Measurements from ENCODE around the gene SFXN1.
A peak's percentile ranks its signal among the peaks of the same experiment; 100 is the strongest.
"Not testable (repeated sequence)": the region's sequence is repeated elsewhere in the genome, so short reads cannot be mapped to it uniquely, and the experiment has no call there.

SFXN1 gene

DNA sequence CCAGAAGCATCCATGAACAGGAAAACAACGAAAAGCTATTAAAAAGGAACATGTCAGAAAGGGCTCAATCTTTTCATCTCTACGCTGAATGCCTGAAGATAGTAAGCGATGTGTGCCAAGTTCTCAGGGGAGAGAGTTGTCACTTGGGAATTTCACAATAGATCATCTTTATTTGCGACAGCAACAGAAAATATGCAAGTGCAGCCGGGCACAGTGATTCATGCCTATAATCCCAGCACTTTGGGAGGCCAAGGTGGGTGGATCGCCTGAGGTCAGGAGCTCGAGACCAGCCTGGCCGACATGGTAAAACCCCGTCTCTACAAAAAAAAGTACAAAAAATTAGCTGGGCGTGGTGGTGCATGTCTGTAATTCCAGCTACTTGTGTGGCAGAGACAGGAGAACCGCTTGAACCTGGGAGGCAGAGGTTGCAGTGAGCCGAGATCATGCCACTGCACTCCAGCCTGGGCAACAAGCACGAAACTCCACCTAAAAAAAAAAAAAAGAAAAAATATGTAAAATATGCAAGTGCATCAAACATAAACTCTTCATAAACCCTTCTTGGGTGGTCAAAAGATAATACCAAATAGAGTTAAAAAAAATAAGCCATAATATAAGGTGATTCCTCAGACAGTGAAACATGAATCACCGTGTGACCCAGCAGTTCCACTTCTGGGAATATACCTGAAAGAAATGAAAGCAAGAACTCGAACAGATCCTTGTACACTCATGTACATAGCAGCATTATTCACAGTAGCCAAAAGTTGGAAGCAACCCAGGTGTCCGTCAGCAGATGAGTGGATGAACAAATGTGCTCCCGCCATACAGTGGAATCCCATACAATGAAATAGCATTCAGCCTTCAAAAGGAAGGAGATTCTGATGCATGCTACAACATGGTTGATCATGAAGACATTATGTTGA is 16.2 kb downstream of the SFXN1 start:
- CTCF ChIA-PET, result interaction anchor here (0.8 kb wide), 1 partner anchor 538 kb away, joined by 3 read pairs; no protein-coding TSS in a partner anchor
- no peak for TF ChIP-seq CTCF (conservative IDR thresholded peaks at IDR 0.05; ENCODE audit: low read depth)
- POLR2A ChIA-PET (ENCODE audit: low non-redundant PET), result no interaction called here
- H3K27ac ChIP-seq, result peak overlapping the region; percentile 51
- no peak for DNase-seq (ENCODE audit: low spot score)

DNA sequence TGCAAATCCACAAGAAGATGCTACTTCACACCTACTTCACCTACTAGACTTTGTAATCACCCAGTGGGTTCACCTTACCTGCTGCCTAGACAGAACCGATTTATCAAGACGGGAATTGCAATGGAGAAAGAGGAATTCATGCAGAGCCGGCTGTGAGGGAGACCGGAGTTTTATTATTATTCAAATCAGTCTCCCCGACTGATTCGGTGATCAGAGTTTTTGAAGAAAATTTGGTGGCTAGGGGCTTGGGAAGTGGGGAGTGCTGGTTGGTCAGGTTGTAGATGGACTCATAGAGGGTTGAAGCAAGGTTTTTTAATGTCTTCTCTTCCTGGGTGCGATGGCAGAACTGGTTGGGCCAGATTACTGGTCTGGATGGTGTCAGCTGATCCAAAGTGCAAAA is 23.4 kb downstream of the SFXN1 start:
- no peak for DNase-seq (ENCODE audit: low spot score)
- TF ChIP-seq CTCF (conservative IDR thresholded peaks at IDR 0.05; ENCODE audit: low read depth), result no peak
- ChIA-PET POLR2A (ENCODE audit: low non-redundant PET) (no interaction called here), CTCF (no interaction called here)
- no peak overlapping the region for H3K27ac ChIP-seq

GRCh38 chr5:175507671-175508070 is 29.3 kb downstream of the SFXN1 start:
- H3K27ac ChIP-seq; DNase-seq (ENCODE audit: low spot score); POLR2A ChIA-PET (ENCODE audit: low non-redundant PET): not testable (repeated sequence)
- CTCF ChIA-PET, result interaction anchor here (0.6 to 0.7 kb wide), 4 partner anchors 9 to 120 kb away, joined by 3 to 6 read pairs (median 3); no protein-coding TSS in a partner anchor

DNA sequence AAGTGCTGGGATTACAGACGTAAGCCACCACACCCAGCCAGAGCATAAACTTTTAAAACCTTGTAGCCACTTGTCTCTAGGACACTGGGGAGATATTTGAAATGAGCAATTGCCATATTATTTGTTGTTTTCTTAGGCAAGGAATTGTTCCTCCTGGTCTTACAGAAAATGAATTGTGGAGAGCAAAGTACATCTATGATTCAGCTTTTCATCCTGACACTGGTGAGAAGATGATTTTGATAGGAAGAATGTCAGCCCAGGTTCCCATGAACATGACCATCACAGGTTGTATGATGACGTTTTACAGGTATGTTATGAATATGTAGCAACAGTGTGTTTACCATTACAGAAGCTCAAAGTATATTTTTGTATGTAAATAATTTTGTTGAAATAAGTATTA is 30.5 kb downstream of the SFXN1 start:
- POLR2A ChIA-PET (ENCODE audit: low non-redundant PET), result no interaction called here
- no peak for TF ChIP-seq CTCF (conservative IDR thresholded peaks at IDR 0.05; ENCODE audit: low read depth)
- no peak for DNase-seq (ENCODE audit: low spot score)
- CTCF ChIA-PET, result no interaction called here
- no peak overlapping the region for H3K27ac ChIP-seq

DNA sequence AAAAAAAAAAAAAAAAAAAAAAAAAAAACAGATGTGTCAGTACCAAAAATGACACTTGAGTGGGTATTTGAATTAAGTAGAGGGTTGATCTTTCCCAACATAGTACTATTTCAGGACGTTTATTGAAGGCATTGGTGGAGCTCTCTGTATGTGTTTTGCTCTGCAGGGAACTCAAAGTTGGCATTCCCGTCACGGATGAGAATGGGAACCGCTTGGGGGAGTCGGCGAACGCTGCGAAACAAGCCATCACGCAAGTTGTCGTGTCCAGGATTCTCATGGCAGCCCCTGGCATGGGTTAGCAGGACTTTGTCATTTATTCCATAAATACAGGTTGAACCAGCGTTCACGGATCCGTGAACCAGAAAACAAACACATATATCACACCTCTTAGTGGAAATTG is 34.9 kb downstream of the SFXN1 start:
- POLR2A ChIA-PET (ENCODE audit: low non-redundant PET), result no interaction called here
- no peak for TF ChIP-seq CTCF (conservative IDR thresholded peaks at IDR 0.05; ENCODE audit: low read depth)
- no peak for DNase-seq (ENCODE audit: low spot score)
- CTCF ChIA-PET, result no interaction called here
- H3K27ac ChIP-seq, result no peak overlapping the region

DNA sequence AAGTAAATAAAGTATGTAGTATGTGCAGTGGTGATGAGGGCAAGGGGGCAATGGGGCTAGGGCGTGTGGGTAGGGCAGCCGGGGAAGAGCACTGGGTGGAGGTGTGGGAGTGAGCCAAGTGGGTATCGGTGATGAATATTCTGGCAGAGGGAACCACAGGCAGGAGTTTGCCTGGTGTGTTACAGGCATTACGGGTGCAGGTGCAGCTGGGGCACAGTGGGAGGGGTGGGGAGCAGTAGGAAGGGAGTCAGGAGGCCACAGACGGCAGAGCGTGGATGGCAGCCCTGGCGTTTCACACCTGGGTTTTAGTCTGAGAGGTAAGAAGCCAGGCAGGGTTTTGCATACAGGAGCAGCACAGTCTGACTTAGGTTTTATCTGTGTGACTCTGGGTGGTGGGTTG is 35.4 kb downstream of the SFXN1 start:
- ChIA-PET CTCF (interaction anchor here (1.0 kb wide), 1 partner anchor 20 kb away, joined by 8 read pairs; no protein-coding TSS in a partner anchor), POLR2A (ENCODE audit: low non-redundant PET) (no interaction called here)
- no peak for TF ChIP-seq CTCF (conservative IDR thresholded peaks at IDR 0.05; ENCODE audit: low read depth)
- no peak overlapping the region for H3K27ac ChIP-seq
- no peak for DNase-seq (ENCODE audit: low spot score)

Measured in RWPE1 (cell line).